ENCODE results near the gene C1orf167. TPM values are rescaled to one million over a fixed set of nuclear protein-coding genes. Genes with fewer than 3 reads are reported as not detected.

Gene C1orf167
- total and polyA plus RNA-seq, 2 donors (not counting 1 experiment from before 2014, with no cell fraction given), result not detected

DNA sequence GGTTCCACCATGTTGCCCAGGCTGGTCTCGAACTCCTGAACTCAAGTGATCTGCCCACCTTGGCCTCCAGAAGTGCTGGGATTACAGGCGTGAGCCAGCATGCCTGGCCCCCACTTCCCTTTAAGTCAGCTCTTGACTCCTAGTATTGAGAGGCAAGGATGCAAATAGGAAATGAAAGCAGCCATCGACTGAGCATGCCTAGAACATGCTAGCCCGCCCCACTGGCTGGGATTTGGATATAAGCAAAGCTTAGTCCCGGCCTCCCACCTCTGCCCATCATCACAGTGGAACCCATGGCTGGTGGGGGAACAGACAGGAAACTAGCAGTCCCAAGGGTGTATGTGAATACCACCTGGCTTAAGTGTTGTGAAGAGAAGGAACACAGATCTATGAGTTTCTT lies 10.5 kb downstream of the C1orf167 start:
- H3K27me3 ChIP-seq (replicated peaks in 1 of 4; ENCODE audit: control extremely low read depth in 1 of 4, control insufficient read depth in 3 of 4, insufficient read depth in 4 of 4, low read length in 3 of 4), result no peaks in the 10 kb centered on the region
- intact Hi-C loops (cut with micrococcal nuclease), result no loop called here

GRCh38 chr1:11774753-11775152 lies 12.8 kb downstream of the C1orf167 start:
- no peaks in the 10 kb centered on the region for H3K27me3 ChIP-seq (replicated peaks in 1 of 4; ENCODE audit: control extremely low read depth in 1 of 4, control insufficient read depth in 3 of 4, insufficient read depth in 4 of 4, low read length in 3 of 4)
- H3K4me1 Mint-ChIP-seq, result peaks cover 3% of the 10 kb centered on the region
- H3K9ac ChIP-seq (ENCODE audit: low read length), result no peak overlapping the region
- H3K27ac Mint-ChIP-seq, result no peak overlapping the region
- H3K4me3 Mint-ChIP-seq, result no peak overlapping the region
- DNase-seq, result no peak
- no peak overlapping the region for H3K27ac ChIP-seq (ENCODE audit: low read length in 2 of 2)
- H3K9me3 ChIP-seq (ENCODE audit: control extremely low read depth in 1 of 3, control insufficient read depth in 2 of 3, insufficient read depth in 1 of 3, low read length in 2 of 3), result no peaks in the 10 kb centered on the region
- H3K4me3 ChIP-seq (ENCODE audit: control extremely low read depth in 1 of 5, extremely low read depth in 1 of 5, insufficient read depth in 1 of 5, low read depth in 2 of 5, low read length in 4 of 5), result no peak overlapping the region
- 88% methylated on average over 7 of the region's 9 CpGs for WGBS (ENCODE audit: insufficient coverage)
- POLR2A ChIA-PET, result no interaction called here
- H3K4me2 ChIP-seq (replicated peaks; ENCODE audit: low read depth, low read length, poor library complexity, severe bottlenecking), result no peak overlapping the region
- intact Hi-C loops (cut with micrococcal nuclease), result no loop called here
- CTCF ChIA-PET, result no interaction called here
- no peaks in the 10 kb centered on the region for H4K20me1 ChIP-seq (ENCODE audit: control insufficient read depth, insufficient read depth, low read length, poor library complexity, severe bottlenecking)
- H3K36me3 ChIP-seq (replicated peaks in 1 of 2; ENCODE audit: control extremely low read depth in 1 of 2, control insufficient read depth in 1 of 2, extremely low read depth in 1 of 2, insufficient read depth in 2 of 2, low read length in 1 of 2), result no peaks in the 10 kb centered on the region
- H3K27me3 Mint-ChIP-seq, result peaks cover 6% of the 10 kb centered on the region
- no peak overlapping the region for H2AFZ ChIP-seq (ENCODE audit: insufficient read depth, low read depth, low read length, poor library complexity, severe bottlenecking)
- TF ChIP-seq EZH2 (IDR thresholded peaks at IDR 0.05; ENCODE audit: borderline replicate concordance, insufficient read depth, low read depth, low read length, poor library complexity, severe bottlenecking), result no peak
- TF ChIP-seq CTCF (IDR thresholded peaks at IDR 0.05), result no peak
- H3K4me1 ChIP-seq (ENCODE audit: control insufficient read depth in 2 of 2, insufficient read depth in 2 of 2, low read length in 2 of 2), result no peaks in the 10 kb centered on the region
- ATAC-seq (ENCODE audit: low read depth), result no peak
- H3K79me2 ChIP-seq (ENCODE audit: control insufficient read depth, insufficient read depth, low read length), result no peaks in the 10 kb centered on the region
- no peaks in the 10 kb centered on the region for H3K9me3 Mint-ChIP-seq (ENCODE audit: insufficient read depth)

More for the DNA sequence above, 10.5 kb downstream of the C1orf167 start:
- H2AFZ ChIP-seq (ENCODE audit: insufficient read depth, low read depth, low read length, poor library complexity, severe bottlenecking), result no peak overlapping the region
- Mint-ChIP-seq H3K9me3 (ENCODE audit: insufficient read depth) (no peaks in the 10 kb centered on the region), H3K27me3 (peaks cover 6% of the 10 kb centered on the region), H3K27ac (no peak overlapping the region), H3K4me3 (no peak overlapping the region), H3K4me1 (peaks cover 3% of the 10 kb centered on the region)
- 71% methylated on average over 2 of the region's 5 CpGs for WGBS (ENCODE audit: insufficient coverage)
- DNase-seq, result no peak
- no peak overlapping the region for H3K9ac ChIP-seq (ENCODE audit: low read length)
- no peak for TF ChIP-seq CTCF (IDR thresholded peaks at IDR 0.05)
- TF ChIP-seq EZH2 (IDR thresholded peaks at IDR 0.05; ENCODE audit: borderline replicate concordance, insufficient read depth, low read depth, low read length, poor library complexity, severe bottlenecking), result no peak
- no peak overlapping the region for H3K4me3 ChIP-seq (ENCODE audit: control extremely low read depth in 1 of 5, extremely low read depth in 1 of 5, insufficient read depth in 1 of 5, low read depth in 2 of 5, low read length in 4 of 5)
- no peaks in the 10 kb centered on the region for H3K4me1 ChIP-seq (ENCODE audit: control insufficient read depth in 2 of 2, insufficient read depth in 2 of 2, low read length in 2 of 2)
- no peaks in the 10 kb centered on the region for H3K36me3 ChIP-seq (replicated peaks in 1 of 2; ENCODE audit: control extremely low read depth in 1 of 2, control insufficient read depth in 1 of 2, extremely low read depth in 1 of 2, insufficient read depth in 2 of 2, low read length in 1 of 2)
- ChIA-PET CTCF (no interaction called here), POLR2A (no interaction called here)
- no peaks in the 10 kb centered on the region for H3K9me3 ChIP-seq (ENCODE audit: control extremely low read depth in 1 of 3, control insufficient read depth in 2 of 3, insufficient read depth in 1 of 3, low read length in 2 of 3)
- no peaks in the 10 kb centered on the region for H4K20me1 ChIP-seq (ENCODE audit: control insufficient read depth, insufficient read depth, low read length, poor library complexity, severe bottlenecking)
- no peak overlapping the region for H3K4me2 ChIP-seq (replicated peaks; ENCODE audit: low read depth, low read length, poor library complexity, severe bottlenecking)
- H3K27ac ChIP-seq (ENCODE audit: low read length in 2 of 2), result no peak overlapping the region
- no peak for ATAC-seq (ENCODE audit: low read depth)
- no peaks in the 10 kb centered on the region for H3K79me2 ChIP-seq (ENCODE audit: control insufficient read depth, insufficient read depth, low read length)
